GM19035 (cell line): ENCODE results near the gene MLANA.

Experiments
- ATAC-seq: cut with Tn5 transposase; IDR thresholded peaks from one replicate; pipeline ENCODE4 v1.9.1; 2021; ENCODE audit not compliant: unreplicated experiment

The MLANA gene

DNA sequence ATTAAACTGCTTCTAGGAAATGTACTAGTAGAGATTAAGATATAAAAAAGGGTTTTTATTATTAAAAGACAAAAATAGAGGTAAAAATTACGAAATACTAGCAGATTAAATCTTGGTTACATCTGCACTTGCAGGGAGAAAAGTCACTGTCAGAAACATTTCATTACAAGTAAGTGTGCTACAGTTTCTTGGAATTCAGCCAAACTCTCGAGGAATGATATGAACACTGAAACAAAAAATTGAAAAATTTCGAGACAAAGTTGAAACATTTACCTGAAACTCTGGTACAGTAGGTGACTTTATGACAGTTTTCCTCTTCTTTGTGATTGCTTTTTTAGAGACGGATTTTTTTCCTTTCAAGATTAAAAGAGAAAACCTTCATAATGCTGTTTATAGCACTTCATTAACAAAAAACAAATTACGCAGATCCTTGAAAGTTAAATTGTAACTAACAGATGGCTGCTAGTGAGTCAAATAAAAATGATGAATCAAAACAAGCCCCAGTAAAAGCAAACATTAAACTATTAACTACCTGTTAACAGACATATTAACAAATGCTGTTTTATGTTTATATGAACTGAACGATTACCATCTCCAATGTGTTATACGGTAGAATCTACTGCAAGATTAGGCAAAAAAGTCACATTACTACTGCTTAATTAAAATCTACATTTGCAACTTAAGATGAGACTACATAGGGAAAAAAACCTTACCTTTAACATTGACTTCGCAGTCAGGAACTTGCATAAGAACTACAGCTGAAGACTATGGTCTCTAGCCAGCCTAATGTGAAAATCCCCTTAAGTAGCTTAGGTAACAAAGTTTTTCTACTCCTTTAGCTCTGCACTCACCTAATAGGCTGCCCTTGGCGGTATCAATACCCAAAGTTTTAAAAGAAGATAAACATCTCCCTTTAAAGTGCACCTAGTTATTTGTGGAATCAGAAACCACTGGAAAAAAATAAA, 63.3 kb downstream of the MLANA start:
- ATAC-seq: no peak

DNA sequence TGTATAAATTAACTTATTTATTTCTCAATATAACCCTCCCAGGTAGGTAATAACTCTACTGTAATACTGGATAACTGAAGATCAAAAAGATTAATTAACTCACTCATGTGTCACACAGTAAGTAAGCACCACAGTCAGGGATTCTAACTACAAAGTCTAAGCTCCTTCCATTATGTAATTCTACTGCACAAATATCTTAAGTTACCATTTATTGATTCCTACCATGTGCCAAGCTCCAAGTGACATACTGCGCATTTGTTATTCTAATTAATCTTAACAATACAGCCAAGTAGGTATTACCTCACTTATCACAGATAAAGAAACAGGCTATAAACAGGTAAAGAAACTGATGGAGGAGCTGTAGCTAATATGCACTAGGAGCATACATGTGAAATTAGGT, 66.5 kb downstream of the MLANA start:
- no peak for ATAC-seq

DNA sequence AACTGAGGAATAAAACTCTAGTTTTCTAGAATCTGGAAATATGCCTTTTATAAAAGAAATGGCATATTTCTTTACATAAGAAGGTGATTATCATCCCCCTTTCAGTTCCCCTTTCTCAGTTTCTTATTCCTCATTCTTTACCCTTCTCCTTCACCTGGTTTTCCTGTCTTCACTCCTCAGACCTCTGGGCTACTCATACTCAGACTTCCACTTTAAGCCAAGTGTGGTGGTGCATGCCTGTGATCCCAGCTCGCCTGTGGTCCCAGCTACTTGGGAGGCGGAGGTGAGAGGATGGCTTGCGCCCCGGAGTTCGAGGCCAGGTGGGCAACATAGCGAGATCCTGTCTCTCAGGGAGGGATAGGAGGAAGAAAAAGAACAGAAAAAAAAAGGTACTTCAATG, 67.6 kb downstream of the MLANA start:
- ATAC-seq: no peak
